ENCODE data around the gene KCNMB3.
A peak's percentile ranks its signal among the peaks of the same experiment; 100 is the strongest.
"Not testable (repeated sequence)": the region's sequence is repeated elsewhere in the genome, so short reads cannot be mapped to it uniquely, and the experiment has no call there.

KCNMB3 gene

GRCh38 chr3:179265092-179265491, 14.2 kb upstream of the KCNMB3 start:
- FAIRE-seq = no peak
- no peak for DNase-seq (ENCODE audit: insufficient read length, low spot score)

DNA sequence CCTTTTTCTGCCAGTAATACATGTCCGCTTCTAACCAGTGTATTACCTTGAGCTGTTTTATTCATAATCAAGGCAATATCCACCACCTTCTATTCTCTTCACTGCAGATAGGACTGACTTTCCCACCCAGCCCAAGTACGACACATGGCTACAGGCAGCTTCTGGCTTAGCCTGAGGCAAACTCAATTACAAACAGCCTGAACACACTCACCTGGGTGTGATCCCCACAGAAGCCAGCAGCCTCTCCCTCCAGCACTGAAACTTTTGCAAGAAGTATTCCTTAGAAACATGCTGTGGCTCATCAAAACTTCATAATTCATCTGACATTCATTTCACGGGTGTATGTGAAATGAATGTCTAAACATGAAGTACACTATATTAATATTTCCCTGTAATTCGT, 13.5 kb upstream of the KCNMB3 start:
- FAIRE-seq (no peak), DNase-seq (ENCODE audit: insufficient read length, low spot score) (no peak)

DNA sequence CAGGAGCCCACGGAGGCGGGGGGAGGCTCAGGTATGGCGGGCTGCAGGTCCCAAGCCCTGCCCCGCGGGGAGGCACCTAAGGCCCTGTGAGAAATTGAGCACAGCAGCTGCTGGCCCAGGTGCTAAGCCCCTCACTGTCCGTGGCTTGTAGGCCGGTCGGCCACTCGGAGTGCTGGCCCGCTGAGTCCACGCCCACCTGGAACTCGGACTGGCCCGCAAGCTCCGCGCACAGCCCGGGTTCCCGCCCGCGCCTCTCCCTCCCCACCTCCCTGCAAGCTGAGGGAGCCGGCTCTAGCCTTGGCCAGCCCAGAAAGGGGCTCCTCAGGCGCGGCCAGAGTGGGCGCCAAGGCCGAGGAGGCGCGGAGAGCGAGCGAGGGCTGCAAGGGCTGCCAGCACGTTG, 12.2 kb upstream of the KCNMB3 start:
- FAIRE-seq (no peak), DNase-seq (ENCODE audit: insufficient read length, low spot score) (no peak)

- peak; percentile 82 for DNase-seq (ENCODE audit: insufficient read length, low spot score)
- FAIRE-seq = peak; percentile 51
Observed at GRCh38 chr3:179260949-179261765, 10.2 kb upstream of the KCNMB3 start.

GRCh38 chr3:179259959-179260756, 9.2 kb upstream of the KCNMB3 start:
- FAIRE-seq; DNase-seq (ENCODE audit: insufficient read length, low spot score): not testable (repeated sequence)

GRCh38 chr3:179258820-179259219, 7.9 kb upstream of the KCNMB3 start:
- DNase-seq (ENCODE audit: insufficient read length, low spot score) (no peak), FAIRE-seq (no peak)

DNA sequence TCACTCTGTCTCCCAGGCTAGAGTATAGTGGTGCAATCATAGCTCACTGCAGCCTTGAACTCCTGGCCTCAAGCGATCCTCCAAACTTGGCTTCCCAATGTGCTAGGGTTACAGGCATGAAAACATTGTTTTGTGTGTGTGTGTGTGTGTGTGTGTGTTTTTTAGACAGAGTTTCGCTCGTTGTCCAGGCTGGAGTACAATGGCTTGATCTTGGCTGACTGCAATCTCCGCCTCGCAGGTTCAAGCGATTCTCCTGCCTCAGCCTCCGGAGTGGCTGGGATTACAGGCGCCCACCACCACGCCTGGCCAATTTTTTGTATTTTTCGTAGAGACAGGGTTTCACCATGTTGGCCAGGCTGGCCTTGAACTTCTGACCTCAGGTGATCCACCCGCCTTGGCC, 6.8 kb upstream of the KCNMB3 start:
- DNase-seq (ENCODE audit: insufficient read length, low spot score); FAIRE-seq: not testable (repeated sequence)

DNA sequence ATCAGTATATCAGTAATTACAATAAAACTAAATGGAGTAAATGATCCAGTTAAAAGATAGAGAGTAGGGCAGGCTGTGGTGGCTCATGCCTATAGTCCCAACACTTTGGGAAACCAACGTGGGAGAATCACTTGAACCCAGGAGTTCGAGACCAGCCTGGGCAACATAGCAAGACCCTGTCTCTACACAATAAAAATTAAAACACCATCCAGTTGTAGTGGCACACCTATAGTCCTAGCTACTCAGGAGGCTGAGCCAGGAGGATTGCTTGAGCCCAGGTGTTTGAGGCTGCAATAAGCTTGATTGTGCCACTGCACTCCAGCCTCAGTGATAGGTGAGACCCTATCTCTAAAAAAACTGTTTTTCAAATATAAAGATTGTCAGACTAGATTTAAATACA, 5.9 kb upstream of the KCNMB3 start:
- FAIRE-seq = no peak
- no peak for DNase-seq (ENCODE audit: insufficient read length, low spot score)

GRCh38 chr3:179247289-179248015, 3.5 kb downstream of the KCNMB3 start:
- DNase-seq (ENCODE audit: insufficient read length, low spot score) = no peak
- no peak for FAIRE-seq

DNA sequence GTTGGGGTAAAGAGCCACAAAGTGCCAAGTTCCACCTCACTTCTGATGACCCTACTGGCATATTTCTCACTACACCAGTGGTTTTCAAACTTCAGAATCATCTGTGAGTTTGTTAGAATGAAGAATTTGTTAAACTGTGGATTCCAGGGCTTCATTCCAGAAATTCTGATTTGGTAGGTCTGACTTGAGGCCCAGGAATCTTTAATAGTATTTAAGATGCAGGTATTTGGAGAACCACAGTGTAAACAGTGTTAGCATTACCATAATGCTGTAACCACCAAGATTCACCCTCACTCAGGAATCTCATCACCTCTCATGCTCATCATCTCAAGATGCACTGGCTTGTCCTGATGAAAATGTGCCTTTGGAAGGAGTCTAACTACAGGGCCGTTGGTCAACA, 6.0 kb downstream of the KCNMB3 start:
- no peak for FAIRE-seq

DNA sequence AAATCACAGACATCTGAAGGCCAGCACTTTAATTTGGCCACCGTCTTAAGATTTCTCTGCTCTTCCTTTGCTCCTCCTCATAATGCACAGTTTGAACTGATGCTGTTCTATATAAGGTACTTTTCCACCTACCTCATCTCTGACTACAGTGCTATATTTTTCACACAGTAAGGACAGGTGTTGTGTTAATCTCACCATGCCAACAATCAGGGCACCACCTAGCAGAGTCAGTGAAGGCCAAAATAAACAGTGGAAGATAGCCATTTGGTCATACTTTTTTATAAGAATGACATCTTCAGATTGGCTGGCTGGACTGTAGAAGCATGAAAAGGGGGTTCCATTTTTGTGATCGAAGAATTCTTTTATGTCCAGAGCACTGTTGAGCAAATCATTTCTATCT, 8.1 kb downstream of the KCNMB3 start:
- not testable (repeated sequence) for DNase-seq (ENCODE audit: insufficient read length, low spot score); FAIRE-seq

More for the DNA sequence above, 6.0 kb downstream of the KCNMB3 start:
- DNase-seq (ENCODE audit: insufficient read length, low spot score) = no peak

- FAIRE-seq = peak; percentile 92
- not testable (repeated sequence) for DNase-seq (ENCODE audit: insufficient read length, low spot score)
Observed at GRCh38 chr3:179240299-179240698, 10.6 kb downstream of the KCNMB3 start.

- FAIRE-seq (peak; percentile 96), DNase-seq (ENCODE audit: insufficient read length, low spot score) (no peak)
Observed at GRCh38 chr3:179236669-179237301, 14.1 kb downstream of the KCNMB3 start.

- no peak for FAIRE-seq
Observed at GRCh38 chr3:179234199-179234598, 16.7 kb downstream of the KCNMB3 start.

DNA sequence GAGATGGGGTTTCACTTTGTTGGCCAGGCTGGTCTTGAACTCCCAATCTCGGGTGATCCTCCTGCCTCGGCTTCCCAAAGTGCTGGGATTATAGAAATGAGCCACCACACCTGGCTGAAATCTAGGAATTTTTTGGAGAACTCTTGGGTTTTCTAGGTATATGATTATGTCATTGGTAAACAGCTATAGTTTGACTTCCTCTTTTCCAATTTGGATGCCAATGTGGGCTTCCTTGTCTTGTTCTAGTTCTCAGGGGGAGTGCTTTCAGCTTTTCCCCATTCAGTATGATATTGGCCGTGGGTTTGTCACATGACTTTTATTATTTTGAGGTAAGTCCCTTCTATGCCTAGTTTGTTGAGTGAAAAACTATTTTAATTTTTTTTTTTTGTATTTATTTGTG, 17.9 kb downstream of the KCNMB3 start:
- peak; percentile 57 for FAIRE-seq

More at GRCh38 chr3:179234199-179234598, 16.7 kb downstream of the KCNMB3 start:
- DNase-seq (ENCODE audit: insufficient read length, low spot score) = no peak

DNA sequence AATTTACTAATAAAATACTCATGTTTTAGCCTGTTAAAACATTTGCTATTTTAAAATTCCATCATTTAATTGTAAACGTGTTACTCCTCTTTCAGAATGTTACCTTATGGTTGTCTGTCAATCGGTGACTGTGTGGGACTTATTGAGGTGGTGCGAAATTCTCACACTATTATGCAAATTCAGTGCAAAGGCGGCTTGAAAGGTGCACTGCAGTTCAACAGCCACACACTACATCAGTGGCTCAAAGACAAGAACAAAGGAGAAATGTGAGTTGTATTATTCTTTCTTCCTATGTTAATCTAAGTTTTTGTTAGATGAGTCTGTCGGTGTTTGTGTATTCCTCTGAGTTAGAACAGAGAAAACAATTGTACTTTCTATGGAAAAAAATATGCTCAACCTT, 21.7 kb downstream of the KCNMB3 start:
- FAIRE-seq (no peak), DNase-seq (ENCODE audit: insufficient read length, low spot score) (no peak)

More for the DNA sequence above, 17.9 kb downstream of the KCNMB3 start:
- no peak for DNase-seq (ENCODE audit: insufficient read length, low spot score)

DNA sequence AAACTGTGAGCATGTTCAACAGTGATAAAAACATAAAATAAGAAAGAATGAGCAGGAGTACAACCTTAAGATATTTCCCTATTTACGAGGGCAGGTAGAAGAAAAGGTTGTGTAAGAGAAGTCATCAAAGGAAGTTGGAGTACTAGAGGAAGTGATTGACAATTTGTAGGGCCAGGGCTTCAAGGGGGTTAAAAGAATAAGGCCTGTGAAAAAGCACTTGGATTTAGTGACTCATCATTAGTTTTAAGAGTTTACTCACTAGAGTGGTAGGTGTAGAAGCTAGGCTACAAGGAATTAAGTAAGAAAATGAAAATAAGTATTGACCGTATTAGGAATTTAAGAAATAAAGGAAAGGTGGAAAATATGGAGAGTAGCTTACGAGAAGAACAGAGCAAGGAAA, 23.6 kb downstream of the KCNMB3 start:
- DNase-seq (ENCODE audit: insufficient read length, low spot score) (no peak), FAIRE-seq (no peak)

DNA sequence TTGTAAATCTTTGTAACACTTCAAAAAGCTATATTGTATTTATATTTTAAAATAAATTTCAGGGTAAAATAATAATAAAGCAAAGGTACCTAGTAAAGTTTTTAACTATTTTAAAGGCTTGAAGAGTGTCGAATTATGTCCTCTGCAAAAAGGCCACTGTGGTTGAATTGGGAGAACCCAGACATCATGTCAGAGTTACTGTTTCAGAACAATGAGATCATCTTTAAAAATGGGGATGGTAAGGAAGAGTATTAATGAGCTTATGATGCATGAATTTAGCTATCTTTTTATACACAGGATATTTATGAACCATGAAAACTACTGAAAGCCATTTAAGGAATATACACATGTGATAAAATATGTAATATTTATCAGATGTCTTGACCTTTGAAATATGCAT, 26.3 kb downstream of the KCNMB3 start:
- no peak for FAIRE-seq
- no peak for DNase-seq (ENCODE audit: insufficient read length, low spot score)

DNA sequence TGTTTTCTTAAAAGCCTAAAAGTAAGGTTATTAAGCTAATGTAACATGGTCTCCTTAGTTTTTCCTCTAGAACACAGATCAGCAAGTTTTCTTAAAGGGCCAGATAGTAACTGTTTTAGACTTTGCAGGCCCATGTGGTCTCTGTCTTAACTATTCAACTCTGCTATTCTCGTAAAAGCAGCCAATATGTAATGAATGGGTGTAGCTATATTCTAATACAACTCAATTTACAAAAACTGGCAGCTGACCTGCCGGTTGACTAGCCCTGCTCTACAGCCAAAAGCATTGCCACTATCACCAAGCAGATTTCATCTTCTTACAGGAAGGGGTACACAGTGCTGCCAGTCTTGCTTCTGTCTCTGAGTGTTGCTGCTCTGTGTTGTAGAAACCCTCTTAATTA, 27.4 kb downstream of the KCNMB3 start:
- DNase-seq (ENCODE audit: insufficient read length, low spot score) (no peak), FAIRE-seq (peak; percentile 79)

DNA sequence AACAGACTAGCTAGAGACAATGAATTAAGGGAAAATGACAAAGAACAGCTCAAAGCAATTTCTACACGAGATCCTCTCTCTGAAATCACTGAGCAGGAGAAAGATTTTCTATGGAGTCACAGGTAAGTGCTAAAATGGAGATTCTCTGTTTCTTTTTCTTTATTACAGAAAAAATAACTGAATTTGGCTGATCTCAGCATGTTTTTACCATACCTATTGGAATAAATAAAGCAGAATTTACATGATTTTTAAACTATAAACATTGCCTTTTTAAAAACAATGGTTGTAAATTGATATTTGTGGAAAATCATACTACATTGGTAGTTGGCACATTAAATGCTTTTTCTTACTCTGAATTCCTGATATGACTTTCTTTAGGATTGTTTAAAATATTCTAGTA, 32.7 kb downstream of the KCNMB3 start:
- DNase-seq (ENCODE audit: insufficient read length, low spot score); FAIRE-seq: not testable (repeated sequence)

DNA sequence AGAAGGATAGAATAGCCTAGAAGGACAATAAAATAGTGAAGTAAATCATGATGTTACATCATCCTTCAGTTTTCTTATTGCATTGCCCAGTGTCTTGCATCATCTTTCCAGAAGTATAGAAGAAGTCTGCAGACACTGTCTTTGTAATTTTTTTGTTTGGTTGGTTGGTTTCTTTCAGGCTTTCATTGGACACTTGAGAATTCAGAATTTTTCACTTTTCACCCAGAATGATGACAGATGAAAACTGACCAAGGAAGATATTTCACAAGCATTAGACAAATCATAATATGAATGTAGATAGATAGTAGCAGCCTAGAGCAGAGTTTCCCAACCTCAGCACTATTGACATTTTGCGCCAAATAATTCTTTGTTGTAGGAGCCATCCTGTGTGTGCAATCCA, 35.4 kb downstream of the KCNMB3 start:
- peak; percentile 33 for FAIRE-seq
- not testable (repeated sequence) for DNase-seq (ENCODE audit: insufficient read length, low spot score)
